Measurements from ENCODE around the gene CGREF1.
A peak's percentile ranks its signal among the peaks of the same experiment; 100 is the strongest.
"Not testable (repeated sequence)": the region's sequence is repeated elsewhere in the genome, so short reads cannot be mapped to it uniquely, and the experiment has no call there.

Gene CGREF1

GRCh38 chr2:27136751-27137150, 17.8 kb upstream of the CGREF1 start:
- no peak for DNase-seq

GRCh38 chr2:27135478-27135955, 16.6 kb upstream of the CGREF1 start:
- DNase-seq: no peak

- no peak for DNase-seq
These were observed 16.0 kb upstream of the CGREF1 start for GRCh38 chr2:27134781-27135477.

GRCh38 chr2:27133905-27134780, 15.2 kb upstream of the CGREF1 start, which contains the start of gene PREB:
Gene PREB, minus strand, starts transcription at chr2:27134636. Its CDS starts 215 bp downstream, at chr2:27134421.
- DNase-seq: peak; percentile 86

- no peak for DNase-seq
These were observed 14.4 kb upstream of the CGREF1 start for GRCh38 chr2:27133195-27133875.

- no peak for DNase-seq
These were observed 12.5 kb upstream of the CGREF1 start for GRCh38 chr2:27131429-27131828.

GRCh38 chr2:27130396-27130795, 11.5 kb upstream of the CGREF1 start:
- no peak for DNase-seq

GRCh38 chr2:27128668-27129571, 10.0 kb upstream of the CGREF1 start:
- no peak for DNase-seq

- DNase-seq: no peak
These were observed 9.1 kb upstream of the CGREF1 start for GRCh38 chr2:27127883-27128667.

- no peak for DNase-seq
These were observed 7.4 kb upstream of the CGREF1 start for GRCh38 chr2:27126252-27126710.

- DNase-seq: no peak
These were observed 6.2 kb upstream of the CGREF1 start for GRCh38 chr2:27125104-27125503.

- DNase-seq: no peak
These were observed 4.6 kb upstream of the CGREF1 start, which contains the start of gene ABHD1 for GRCh38 chr2:27123302-27124150. Gene ABHD1, plus strand, starts transcription at chr2:27123815. Its CDS starts 134 bp downstream, at chr2:27123949.

- no peak for DNase-seq
These were observed 3.9 kb upstream of the CGREF1 start for GRCh38 chr2:27122791-27123190.

- no peak for DNase-seq
These were observed 3.0 kb upstream of the CGREF1 start for GRCh38 chr2:27121906-27122305.

- DNase-seq: not testable (repeated sequence)
These were observed 372 bp upstream of the CGREF1 start for GRCh38 chr2:27119330-27119670.

GRCh38 chr2:27117995-27118524, 868 bp downstream of the CGREF1 start:
- no peak for DNase-seq

GRCh38 chr2:27115519-27115918, 3.4 kb downstream of the CGREF1 start:
- DNase-seq: no peak

GRCh38 chr2:27111392-27112078, 7.4 kb downstream of the CGREF1 start:
- DNase-seq: not testable (repeated sequence)

- not testable (repeated sequence) for DNase-seq
These were observed 8.2 kb downstream of the CGREF1 start for GRCh38 chr2:27110603-27111352.

All from NCI-H1092 treated with DMSO at 0.1 percent for 48 hours (cell line).